OCI-LY3 (cell line): ENCODE results near the gene IL11.

Source experiments
- H2AFZ ChIP-seq: fragments of 200-600, 300-600 bp; shearing (Covaris generic); 2 replicates; pipeline ENCODE4 v1.6.0; 2014; ENCODE audit warnings: antibody characterized with exemption, low read depth, low read length
- H3K27ac ChIP-seq: fragments of 200-600, 300-600 bp; sonication (generic); 2 replicates; pipeline ENCODE4 v1.5.1; 2014; ENCODE audit warnings: mild to moderate bottlenecking, low read length, moderate library complexity, mixed read lengths
- H3K27me3 ChIP-seq: fragments of 200-600, 300-600 bp; sonication (generic); 2 replicates; pipeline ENCODE4 v1.6.1; 2014; ENCODE audit warnings: low read depth, low read length, mixed read lengths
- H3K36me3 ChIP-seq: fragments of 200-600, 300-600 bp; sonication (generic); replicated peaks from 2 replicates; pipeline ENCODE3; 2014; ENCODE audit warnings: low read depth, low read length, mixed read lengths
- H3K4me1 ChIP-seq: fragments of 300-600, 200-600 bp; sonication (generic); 2 replicates; pipeline ENCODE4 v1.6.1; 2014; ENCODE audit warnings: low read length, mixed read lengths
- H3K4me2 ChIP-seq: fragments of 200-600, 300-600 bp; sonication (generic); 2 replicates; pipeline ENCODE4 v1.6.1; 2014; ENCODE audit warnings: low read length, mixed read lengths
- H3K4me3 ChIP-seq: fragments of 300-600, 200-600 bp; sonication (generic); 2 replicates; pipeline ENCODE4 v1.5.1; 2014; ENCODE audit warnings: antibody characterized with exemption, mild to moderate bottlenecking, low read length, moderate library complexity
- H3K79me2 ChIP-seq: fragments of 300-600, 200-600 bp; shearing (Covaris generic); 2 replicates; pipeline ENCODE4 v1.6.1; 2014; ENCODE audit warnings: mild to moderate bottlenecking, low read length, mixed read lengths
- H3K9ac ChIP-seq: fragments of 300-600, 200-600 bp; shearing (Covaris generic); 2 replicates; pipeline ENCODE4 v1.6.0; 2014; ENCODE audit warnings: mild to moderate bottlenecking, low read length, moderate library complexity
- H3K9me3 ChIP-seq: fragments of 200-600, 300-600 bp; shearing (Covaris generic); 2 replicates; pipeline ENCODE4 v1.6.1; 2014; ENCODE audit warnings: low read length, mixed read lengths; ENCODE audit not compliant: insufficient read depth
- H4K20me1 ChIP-seq: fragments of 200-600, 300-600 bp; sonication (generic); 2 replicates; pipeline ENCODE4 v1.6.1; 2016; ENCODE audit warnings: low read length, mixed read lengths; ENCODE audit not compliant: insufficient read depth
- EZH2phosphoT487 ChIP-seq: fragments of 200-600 bp; shearing (Covaris generic); IDR thresholded peaks from 2 replicates; pipeline ENCODE4 v1.6.1; 2018; ENCODE audit warnings: antibody characterized with exemption, mixed run types, low read depth
- TF ChIP-seq, protein P1 (sequence below): fragments of 200-600, 300-600 bp; sonication (generic); IDR thresholded peaks from 2 replicates; pipeline ENCODE4 v1.5.1; 2014; ENCODE audit warnings: antibody characterized with exemption, low read length, low read depth

IL11 gene

GRCh38 chr19:55400281-55401087, 30.2 kb upstream of the IL11 start:
- Histone ChIP-seq H3K9me3 (no peaks in the 10 kb centered on the region), H3K27ac (no peak overlapping the region), H3K79me2 (peaks cover 27% of the 10 kb centered on the region), H4K20me1 (peaks cover 55% of the 10 kb centered on the region), H3K9ac (no peak overlapping the region), H3K4me3 (no peak overlapping the region), H2AFZ (no peak overlapping the region), H3K36me3 (peaks cover 38% of the 10 kb centered on the region), H3K4me1 (peaks cover 14% of the 10 kb centered on the region), H3K4me2 (no peak overlapping the region), H3K27me3 (no peaks in the 10 kb centered on the region)
- TF ChIP-seq, protein P1, sequence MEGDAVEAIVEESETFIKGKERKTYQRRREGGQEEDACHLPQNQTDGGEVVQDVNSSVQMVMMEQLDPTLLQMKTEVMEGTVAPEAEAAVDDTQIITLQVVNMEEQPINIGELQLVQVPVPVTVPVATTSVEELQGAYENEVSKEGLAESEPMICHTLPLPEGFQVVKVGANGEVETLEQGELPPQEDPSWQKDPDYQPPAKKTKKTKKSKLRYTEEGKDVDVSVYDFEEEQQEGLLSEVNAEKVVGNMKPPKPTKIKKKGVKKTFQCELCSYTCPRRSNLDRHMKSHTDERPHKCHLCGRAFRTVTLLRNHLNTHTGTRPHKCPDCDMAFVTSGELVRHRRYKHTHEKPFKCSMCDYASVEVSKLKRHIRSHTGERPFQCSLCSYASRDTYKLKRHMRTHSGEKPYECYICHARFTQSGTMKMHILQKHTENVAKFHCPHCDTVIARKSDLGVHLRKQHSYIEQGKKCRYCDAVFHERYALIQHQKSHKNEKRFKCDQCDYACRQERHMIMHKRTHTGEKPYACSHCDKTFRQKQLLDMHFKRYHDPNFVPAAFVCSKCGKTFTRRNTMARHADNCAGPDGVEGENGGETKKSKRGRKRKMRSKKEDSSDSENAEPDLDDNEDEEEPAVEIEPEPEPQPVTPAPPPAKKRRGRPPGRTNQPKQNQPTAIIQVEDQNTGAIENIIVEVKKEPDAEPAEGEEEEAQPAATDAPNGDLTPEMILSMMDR = no peak
- TF ChIP-seq EZH2phosphoT487 = no peak

GRCh38 chr19:55398200-55398925, 28.1 kb upstream of the IL11 start:
- Histone ChIP-seq H4K20me1 (peaks cover 40% of the 10 kb centered on the region), H2AFZ (no peak overlapping the region), H3K79me2 (peaks cover 11% of the 10 kb centered on the region), H3K27ac (peak overlapping the region; percentile 25; the same call in 1 of the 2 replicates), H3K4me3 (peak overlapping the region; percentile 52), H3K36me3 (peaks cover 26% of the 10 kb centered on the region), H3K27me3 (no peaks in the 10 kb centered on the region), H3K4me2 (peak overlapping the region; percentile 74), H3K9ac (no peak overlapping the region), H3K9me3 (no peaks in the 10 kb centered on the region), H3K4me1 (peaks cover 12% of the 10 kb centered on the region)
- TF ChIP-seq, protein P1 = no peak
- no peak for TF ChIP-seq EZH2phosphoT487

DNA sequence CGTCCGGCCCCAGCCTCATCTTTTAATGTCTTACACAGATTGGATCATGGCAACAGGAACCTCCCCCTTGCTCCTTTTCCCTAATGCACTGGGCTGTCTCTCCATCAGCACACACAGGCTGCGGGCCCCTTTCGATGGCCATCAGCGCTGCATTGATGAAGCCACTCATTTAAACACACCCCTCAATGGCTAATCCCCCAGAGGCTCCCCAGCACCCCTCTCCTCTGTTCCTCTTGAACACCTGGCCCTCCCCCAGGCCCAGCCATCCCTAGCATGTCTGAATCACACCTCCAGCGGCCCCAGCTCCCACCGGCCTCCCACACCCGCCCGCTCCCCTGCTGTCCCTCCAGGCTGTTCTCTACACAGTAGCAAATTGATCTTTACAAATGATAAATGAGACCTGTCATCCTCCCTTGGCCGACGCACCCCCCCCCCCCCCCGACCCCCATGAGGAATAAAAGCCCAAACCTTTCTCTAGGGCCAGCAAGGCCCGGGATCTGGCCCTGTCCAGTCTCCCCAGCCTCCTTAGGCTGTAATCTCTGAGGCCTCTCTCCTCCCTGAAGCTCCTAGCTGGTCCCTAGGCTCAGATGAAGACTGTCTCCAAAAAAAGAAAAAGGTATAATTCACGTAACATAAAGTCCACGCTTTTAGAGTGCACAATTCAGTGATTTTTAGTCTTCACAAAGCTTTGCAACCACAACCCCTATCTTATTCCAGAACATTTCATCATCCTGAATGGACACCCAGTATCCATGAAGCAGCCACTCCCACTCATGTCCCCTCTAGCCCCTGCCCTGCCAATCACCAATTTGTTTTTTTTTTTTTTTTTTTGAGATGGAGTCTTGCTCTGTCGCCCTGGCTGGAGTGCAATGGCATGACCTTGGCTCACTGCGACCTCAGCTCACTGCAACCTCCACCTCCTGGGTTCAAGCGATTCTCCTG, 22.8 kb upstream of the IL11 start:
- TF ChIP-seq EZH2phosphoT487 = no peak
- TF ChIP-seq, protein P1 = no peak
- Histone ChIP-seq H3K36me3 (peaks cover 33% of the 10 kb centered on the region), H2AFZ (no peak overlapping the region), H3K79me2 (peaks cover 10% of the 10 kb centered on the region; the same call in 1 of the 2 replicates), H4K20me1 (peaks cover 41% of the 10 kb centered on the region), H3K27me3 (no peaks in the 10 kb centered on the region), H3K4me1 (peaks cover 3% of the 10 kb centered on the region), H3K4me3 (no peak overlapping the region), H3K9ac (no peak overlapping the region), H3K27ac (no peak overlapping the region), H3K4me2 (no peak overlapping the region), H3K9me3 (no peaks in the 10 kb centered on the region)
